H1 (cell line): ENCODE measurements around the gene ATAD3A. TPM values are rescaled to one million over a fixed set of nuclear protein-coding genes. Genes with fewer than 3 reads are reported as not detected.

Experiments used
- GTF2F1 ChIP-seq: IDR thresholded peaks from 2 replicates; pipeline ENCODE4 v1.6.1; 2012; ENCODE audit warnings: low read depth, low read length, improper control_type of control experiment, borderline replicate concordance
- TAF1 ChIP-seq: IDR thresholded peaks from 2 replicates; pipeline ENCODE4 v1.6.1; 2011; ENCODE audit warnings: mild to moderate bottlenecking, low read depth, low read length
- USF2 ChIP-seq: IDR thresholded peaks from 2 replicates; pipeline ENCODE4 v1.6.1; 2011; ENCODE audit warnings: low read length, improper control_type of control experiment
- polyA plus RNA-seq, 7 experiments: library from polyadenylated mRNA; depleted of rRNA in 3 of 7; stranded (reverse) in 5 of 7; unstranded in 2 of 7; fragments of >200 nt in 5 of 7; fragments of 200-250 nt in 2 of 7; gene quantifications; 1 replicate in 5 of 7; 2 replicates in 1 of 7; 4 replicates in 1 of 7; pipeline versions ENCODE4 v1.2.1 to v1.2.3, GENCODE V29; 2011 to 2013; ENCODE audit warnings: missing spikeins in 2 of 7, mixed read lengths in 2 of 7
- total RNA-seq: library from RNA; stranded (reverse); fragmentation: NEBNext Ultra II Directional; extraction: Animal tissue kit (Norgen Biotek cat#: 25700); gene quantifications from 2 replicates; pipeline ENCODE4 v1.2.1, GENCODE V29; 2021

ATAD3A gene
- total and polyA plus RNA-seq, 2 of the 8 experiments (the other 6 are each of a cell fraction or from before 2014, with no cell fraction given): 28.3 to 64.7 TPM

DNA sequence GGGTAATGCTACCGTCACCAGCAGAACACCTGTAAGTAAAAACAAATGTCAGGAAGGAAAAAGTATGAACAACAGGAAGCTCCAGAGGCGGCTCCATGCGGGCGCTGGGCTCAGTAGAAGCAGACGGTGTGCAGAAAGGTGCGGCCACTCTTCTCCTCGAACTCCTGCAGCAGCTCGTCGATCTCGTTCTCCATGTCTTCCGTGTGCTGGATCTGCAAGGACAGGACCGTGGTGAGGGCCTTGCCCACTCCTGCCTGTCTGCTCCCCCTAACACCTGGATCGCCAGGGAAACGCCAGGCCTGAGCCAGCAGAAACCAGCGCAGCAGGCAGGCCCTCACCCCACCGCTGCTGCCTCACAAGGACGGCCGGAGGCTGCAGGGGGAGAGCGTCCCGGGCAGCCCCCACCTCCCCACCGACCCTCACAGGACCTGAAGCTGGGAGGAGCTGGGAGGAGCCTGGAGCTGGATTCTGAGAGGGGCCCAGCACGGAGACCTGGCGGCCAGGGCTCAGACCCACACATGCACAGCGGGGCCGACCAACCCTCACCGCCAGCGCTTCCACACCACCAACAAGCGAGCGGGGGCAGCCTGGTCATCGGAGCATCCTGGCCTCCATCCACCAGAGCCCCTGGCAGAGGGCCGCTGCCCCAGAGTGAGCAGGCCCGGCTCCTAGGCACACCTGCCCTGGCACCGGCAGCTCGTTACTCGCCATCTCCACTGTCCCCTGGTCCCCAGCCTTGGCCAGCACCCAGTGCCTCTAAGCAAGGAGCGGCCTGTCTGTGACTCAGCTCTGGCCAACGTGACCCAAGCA, 30.2 kb downstream of the ATAD3A start (continued):
- no peak for TF ChIP-seq TAF1
- TF ChIP-seq GTF2F1: no peak
- TF ChIP-seq USF2: no peak
